Kidney epithelial cell (primary cell): Measurements from ENCODE around the gene FAM186B. TPM values are rescaled to one million over a fixed set of nuclear protein-coding genes. Genes with fewer than 3 reads are reported as not detected.

ENCODE experiments used
- DNase-seq: peaks from one replicate; pipeline ENCODE4 v3.0.0-alpha.2; 2010; ENCODE audit warnings: low read depth
- H3K27me3 ChIP-seq: 2 replicates; pipeline ENCODE4 v1.6.0; 2011; ENCODE audit warnings: low read length; ENCODE audit not compliant: control insufficient read depth, insufficient read depth
- H3K36me3 ChIP-seq: 2 replicates; pipeline ENCODE4 v1.5.1; 2011; ENCODE audit warnings: low read length; ENCODE audit not compliant: control insufficient read depth, insufficient read depth
- H3K4me3 ChIP-seq: 2 replicates; pipeline ENCODE4 v1.5.1; 2011; ENCODE audit warnings: low read depth, mild to moderate bottlenecking, control low read depth, low read length
- CTCF ChIP-seq: IDR thresholded peaks from 2 replicates; pipeline ENCODE4 v1.5.1; 2011; ENCODE audit warnings: mild to moderate bottlenecking, moderate library complexity, low read length, control low read depth, inconsistent platforms; ENCODE audit not compliant: insufficient read depth, poor library complexity, severe bottlenecking
- total RNA-seq: library from RNA; depleted of rRNA; stranded (reverse); fragments of >200 nt; gene quantifications from 2 replicates; pipeline ENCODE4 v1.2.3, GENCODE V29; 2015

FAM186B gene
- total RNA-seq, 1 donor from 2014 or later, result 0.21 TPM

DNA sequence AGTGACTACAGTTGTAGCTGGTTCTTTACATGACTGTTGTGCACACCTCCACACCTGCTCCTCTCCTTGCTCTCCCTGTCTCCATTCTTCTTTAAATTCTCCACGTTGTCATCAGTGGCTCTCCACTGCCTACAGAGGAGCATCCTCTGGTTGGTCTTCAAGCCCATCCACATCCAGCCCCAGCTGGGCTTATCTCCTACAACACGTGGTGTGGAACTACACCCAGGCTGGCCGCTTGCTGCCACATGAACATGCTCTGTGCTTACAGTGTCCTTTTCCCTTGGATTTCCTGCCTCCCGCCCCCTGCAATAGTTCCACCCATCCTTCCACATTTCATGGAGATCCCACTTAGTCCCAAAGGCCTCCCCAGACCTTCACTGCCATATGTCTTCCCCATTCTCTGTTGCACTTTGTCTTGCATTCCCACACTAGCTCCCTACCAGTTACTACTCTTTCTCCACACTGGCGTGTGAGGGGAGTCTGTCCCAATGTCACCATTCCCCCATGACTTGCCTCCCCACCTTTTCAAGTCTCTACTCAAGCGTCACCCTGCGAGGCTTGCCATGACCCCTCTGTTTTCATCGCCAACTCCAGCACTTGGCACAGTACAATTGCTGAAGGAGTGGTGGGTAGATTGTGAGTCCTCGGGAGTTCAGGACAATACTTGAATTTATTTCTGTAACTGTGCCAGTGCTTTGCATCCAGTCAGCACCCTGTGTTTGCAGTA is 27.7 kb downstream of the FAM186B start:
- Histone ChIP-seq H3K27me3 (no peaks in the 10 kb centered on the region), H3K36me3 (no peaks in the 10 kb centered on the region), H3K4me3 (no peak overlapping the region)
- no peak for TF ChIP-seq CTCF
- no peak for DNase-seq

- no peak for DNase-seq
- no peak for TF ChIP-seq CTCF
- H3K36me3 ChIP-seq, result no peaks in the 10 kb centered on the region
- H3K4me3 ChIP-seq, result peak overlapping the region; percentile 89
- no peaks in the 10 kb centered on the region for H3K27me3 ChIP-seq
These were observed 36.8 kb downstream of the FAM186B start for GRCh38 chr12:49568442-49569162.

- no peak for TF ChIP-seq CTCF
- peak; percentile 75 for DNase-seq
These were observed 37.6 kb downstream of the FAM186B start, which contains the start of gene MCRS1 for GRCh38 chr12:49567611-49568441. Gene MCRS1, minus strand, starts transcription at chr12:49568142. Its CDS starts 1,411 bp downstream, at chr12:49566731.

DNA sequence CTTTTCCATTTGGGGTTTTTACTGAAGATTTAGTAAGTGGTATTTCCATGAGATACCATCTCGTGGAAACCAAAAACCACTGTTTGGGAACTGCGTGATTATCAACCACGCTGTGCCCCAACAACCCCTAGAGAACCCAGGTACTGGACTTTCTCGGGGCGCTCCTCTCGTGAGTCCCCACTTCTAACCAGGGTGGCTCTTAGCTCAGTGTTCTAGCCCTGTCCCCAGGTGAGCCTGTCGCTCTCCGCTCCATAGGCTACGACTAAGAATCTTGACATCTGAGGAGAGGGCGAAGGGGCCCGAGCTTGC is 38.2 kb downstream of the FAM186B start:
- H3K4me3 ChIP-seq, result peak overlapping the region; percentile 89
- H3K36me3 ChIP-seq, result no peaks in the 10 kb centered on the region
- TF ChIP-seq CTCF, result no peak
- no peaks in the 10 kb centered on the region for H3K27me3 ChIP-seq
- DNase-seq, result no peak

More at GRCh38 chr12:49567611-49568441, 37.6 kb downstream of the FAM186B start, which contains the start of gene MCRS1:
- no peaks in the 10 kb centered on the region for H3K36me3 ChIP-seq
- no peaks in the 10 kb centered on the region for H3K27me3 ChIP-seq
- H3K4me3 ChIP-seq, result peak within 1 kb of the TSS; percentile 89

DNA sequence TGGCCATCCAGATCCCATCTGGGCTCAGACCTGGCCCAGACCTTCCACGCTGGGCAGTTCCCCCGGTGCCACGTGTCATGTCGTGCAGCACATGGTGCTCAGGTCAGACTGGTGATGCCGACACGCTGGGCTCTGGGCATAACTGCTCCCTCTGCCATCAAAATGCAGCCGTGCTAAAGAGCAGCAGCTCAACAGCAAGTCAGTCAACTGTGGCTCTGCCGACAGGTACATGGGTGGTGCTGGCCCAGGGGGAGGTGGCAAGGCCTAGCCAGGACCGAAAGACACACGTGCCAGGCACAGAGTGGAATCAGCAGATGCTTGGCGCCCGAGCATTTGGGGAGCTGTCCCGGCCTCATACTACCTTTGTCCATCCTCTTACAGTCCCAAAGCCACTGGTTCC is 39.1 kb downstream of the FAM186B start:
- DNase-seq, result no peak
- H3K36me3 ChIP-seq, result no peaks in the 10 kb centered on the region
- H3K4me3 ChIP-seq, result no peak overlapping the region

More for the DNA sequence above, 39.1 kb downstream of the FAM186B start:
- no peak for TF ChIP-seq CTCF
- no peaks in the 10 kb centered on the region for H3K27me3 ChIP-seq
